ENCODE data around the gene TAX1BP3.
A peak's percentile ranks its signal among the peaks of the same experiment; 100 is the strongest.

The TAX1BP3 gene, protein sequence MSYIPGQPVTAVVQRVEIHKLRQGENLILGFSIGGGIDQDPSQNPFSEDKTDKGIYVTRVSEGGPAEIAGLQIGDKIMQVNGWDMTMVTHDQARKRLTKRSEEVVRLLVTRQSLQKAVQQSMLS
- long read RNA-seq, transcript TAX1BP3-201 (4 exons, 1,377 nt), result major isoform, 19 of 19 reads
- long read RNA-seq, partial matches to known transcripts, result 0 of 19 reads
- long read RNA-seq, other reads (novel, unspliced or antisense), result 0 of 19 reads

DNA sequence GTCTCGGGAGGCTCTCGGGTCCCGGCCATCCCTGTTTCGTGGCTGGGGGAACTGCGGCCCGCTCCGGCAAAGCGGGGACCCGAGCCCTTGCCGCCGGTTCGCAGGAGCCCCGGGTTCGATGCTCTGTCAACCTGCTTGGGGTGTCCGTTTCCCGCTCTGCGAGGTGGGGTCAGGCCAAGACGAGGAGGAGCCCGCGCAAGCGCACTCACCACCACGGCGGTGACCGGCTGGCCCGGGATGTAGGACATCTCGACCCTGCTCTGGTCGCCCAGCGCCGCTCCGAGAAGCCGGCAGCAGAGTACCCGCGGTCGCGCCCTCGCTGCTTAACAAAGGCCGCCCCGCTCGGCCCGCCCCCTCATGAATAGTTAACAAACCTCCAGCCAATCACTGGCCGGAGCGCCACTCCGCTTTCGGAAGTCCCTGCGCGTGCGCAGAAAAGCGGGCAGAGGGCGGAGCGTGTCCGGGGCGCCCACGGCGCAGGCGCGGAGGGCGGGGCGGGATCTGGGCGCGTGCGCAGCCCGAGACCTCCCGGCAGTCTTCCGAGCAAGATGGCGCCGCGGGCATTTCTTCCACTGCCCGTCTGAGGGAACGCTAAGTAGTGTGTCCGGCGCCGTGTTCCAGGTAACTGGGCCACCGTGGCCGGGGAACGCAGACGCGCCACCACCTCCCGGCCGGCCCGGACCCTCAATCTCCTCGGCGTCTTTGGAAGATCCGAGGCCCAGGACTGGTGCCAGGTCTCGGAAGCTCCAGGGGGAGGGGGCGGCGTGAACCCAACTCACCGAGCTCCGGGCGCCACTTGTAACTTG lies at the start of gene TAX1BP3, which contains the start of gene EMC6:
TSS of gene TAX1BP3 (minus strand) at position 300 of the 806 bp plus-strand sequence. CDS start at position 248, 52 bp downstream.
TSS of gene EMC6 (plus strand) at position 534 of the 806 bp plus-strand sequence. CDS start 335 bp downstream, outside the sequence.
- H3K4me3 ChIP-seq (replicated peaks; ENCODE audit: insufficient read depth, low read length), result peak within 1 kb of the TSS; percentile 90
- peak; percentile 60 to 89 for DNase-seq (ENCODE audit: low read depth in 1 of 2, low spot score in 1 of 2)
- TF ChIP-seq GABPA (IDR thresholded peaks at IDR 0.05; ENCODE audit: low read depth) (no peak), POLR2AphosphoS5 (IDR thresholded peaks at IDR 0.05; ENCODE audit: low read depth) (peak; percentile 32; the same call in 1 of the 2 replicates), SPI1 (IDR thresholded peaks at IDR 0.05; ENCODE audit: borderline replicate concordance, low read depth) (no peak)
- TF ChIP-seq, protein P1, sequence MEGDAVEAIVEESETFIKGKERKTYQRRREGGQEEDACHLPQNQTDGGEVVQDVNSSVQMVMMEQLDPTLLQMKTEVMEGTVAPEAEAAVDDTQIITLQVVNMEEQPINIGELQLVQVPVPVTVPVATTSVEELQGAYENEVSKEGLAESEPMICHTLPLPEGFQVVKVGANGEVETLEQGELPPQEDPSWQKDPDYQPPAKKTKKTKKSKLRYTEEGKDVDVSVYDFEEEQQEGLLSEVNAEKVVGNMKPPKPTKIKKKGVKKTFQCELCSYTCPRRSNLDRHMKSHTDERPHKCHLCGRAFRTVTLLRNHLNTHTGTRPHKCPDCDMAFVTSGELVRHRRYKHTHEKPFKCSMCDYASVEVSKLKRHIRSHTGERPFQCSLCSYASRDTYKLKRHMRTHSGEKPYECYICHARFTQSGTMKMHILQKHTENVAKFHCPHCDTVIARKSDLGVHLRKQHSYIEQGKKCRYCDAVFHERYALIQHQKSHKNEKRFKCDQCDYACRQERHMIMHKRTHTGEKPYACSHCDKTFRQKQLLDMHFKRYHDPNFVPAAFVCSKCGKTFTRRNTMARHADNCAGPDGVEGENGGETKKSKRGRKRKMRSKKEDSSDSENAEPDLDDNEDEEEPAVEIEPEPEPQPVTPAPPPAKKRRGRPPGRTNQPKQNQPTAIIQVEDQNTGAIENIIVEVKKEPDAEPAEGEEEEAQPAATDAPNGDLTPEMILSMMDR (IDR thresholded peaks at IDR 0.05; ENCODE audit: insufficient read depth, low read length), result no peak
- TF ChIP-seq, protein P2, sequence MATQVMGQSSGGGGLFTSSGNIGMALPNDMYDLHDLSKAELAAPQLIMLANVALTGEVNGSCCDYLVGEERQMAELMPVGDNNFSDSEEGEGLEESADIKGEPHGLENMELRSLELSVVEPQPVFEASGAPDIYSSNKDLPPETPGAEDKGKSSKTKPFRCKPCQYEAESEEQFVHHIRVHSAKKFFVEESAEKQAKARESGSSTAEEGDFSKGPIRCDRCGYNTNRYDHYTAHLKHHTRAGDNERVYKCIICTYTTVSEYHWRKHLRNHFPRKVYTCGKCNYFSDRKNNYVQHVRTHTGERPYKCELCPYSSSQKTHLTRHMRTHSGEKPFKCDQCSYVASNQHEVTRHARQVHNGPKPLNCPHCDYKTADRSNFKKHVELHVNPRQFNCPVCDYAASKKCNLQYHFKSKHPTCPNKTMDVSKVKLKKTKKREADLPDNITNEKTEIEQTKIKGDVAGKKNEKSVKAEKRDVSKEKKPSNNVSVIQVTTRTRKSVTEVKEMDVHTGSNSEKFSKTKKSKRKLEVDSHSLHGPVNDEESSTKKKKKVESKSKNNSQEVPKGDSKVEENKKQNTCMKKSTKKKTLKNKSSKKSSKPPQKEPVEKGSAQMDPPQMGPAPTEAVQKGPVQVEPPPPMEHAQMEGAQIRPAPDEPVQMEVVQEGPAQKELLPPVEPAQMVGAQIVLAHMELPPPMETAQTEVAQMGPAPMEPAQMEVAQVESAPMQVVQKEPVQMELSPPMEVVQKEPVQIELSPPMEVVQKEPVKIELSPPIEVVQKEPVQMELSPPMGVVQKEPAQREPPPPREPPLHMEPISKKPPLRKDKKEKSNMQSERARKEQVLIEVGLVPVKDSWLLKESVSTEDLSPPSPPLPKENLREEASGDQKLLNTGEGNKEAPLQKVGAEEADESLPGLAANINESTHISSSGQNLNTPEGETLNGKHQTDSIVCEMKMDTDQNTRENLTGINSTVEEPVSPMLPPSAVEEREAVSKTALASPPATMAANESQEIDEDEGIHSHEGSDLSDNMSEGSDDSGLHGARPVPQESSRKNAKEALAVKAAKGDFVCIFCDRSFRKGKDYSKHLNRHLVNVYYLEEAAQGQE (IDR thresholded peaks at IDR 0.05; ENCODE audit: insufficient replicate concordance, low read depth), result peak; percentile 40
- no peaks in the 10 kb centered on the region for H3K27me3 ChIP-seq (ENCODE audit: insufficient read depth, poor library complexity, severe bottlenecking)
- H3K27ac ChIP-seq (replicated peaks), result peak within 1 kb of the TSS; percentile 85

DNA sequence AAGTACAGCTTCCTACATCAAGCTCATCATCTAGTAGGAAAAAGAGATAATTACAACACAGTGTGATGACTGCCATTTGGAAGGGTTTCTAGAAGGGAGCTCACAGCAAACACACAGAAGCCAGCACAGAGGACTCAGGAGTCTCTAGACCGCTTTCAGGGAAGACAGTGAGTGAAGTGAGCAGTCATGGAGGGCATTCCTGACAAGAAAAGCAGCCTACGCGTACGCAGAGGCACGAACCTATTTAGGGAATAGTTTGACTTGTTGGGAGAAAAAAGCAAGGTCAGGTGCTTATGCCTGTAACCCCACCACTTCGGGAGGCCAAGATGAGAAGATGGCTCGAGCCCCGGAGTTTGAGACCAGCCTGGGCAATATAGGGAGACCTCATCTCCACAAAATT lies 46.9 kb upstream of the TAX1BP3 start:
- Histone ChIP-seq H3K27me3 (ENCODE audit: insufficient read depth, poor library complexity, severe bottlenecking) (no peaks in the 10 kb centered on the region), H3K27ac (replicated peaks) (no peak overlapping the region), H3K4me3 (replicated peaks; ENCODE audit: insufficient read depth, low read length) (no peak overlapping the region)
- DNase-seq (ENCODE audit: low read depth in 1 of 2, low spot score in 1 of 2), result no peak
- TF ChIP-seq GABPA (IDR thresholded peaks at IDR 0.05; ENCODE audit: low read depth) (no peak), POLR2AphosphoS5 (IDR thresholded peaks at IDR 0.05; ENCODE audit: low read depth) (no peak), SPI1 (IDR thresholded peaks at IDR 0.05; ENCODE audit: borderline replicate concordance, low read depth) (no peak)
- TF ChIP-seq, protein P1 (IDR thresholded peaks at IDR 0.05; ENCODE audit: insufficient read depth, low read length), result no peak
- TF ChIP-seq, protein P2 (IDR thresholded peaks at IDR 0.05; ENCODE audit: insufficient replicate concordance, low read depth), result no peak

DNA sequence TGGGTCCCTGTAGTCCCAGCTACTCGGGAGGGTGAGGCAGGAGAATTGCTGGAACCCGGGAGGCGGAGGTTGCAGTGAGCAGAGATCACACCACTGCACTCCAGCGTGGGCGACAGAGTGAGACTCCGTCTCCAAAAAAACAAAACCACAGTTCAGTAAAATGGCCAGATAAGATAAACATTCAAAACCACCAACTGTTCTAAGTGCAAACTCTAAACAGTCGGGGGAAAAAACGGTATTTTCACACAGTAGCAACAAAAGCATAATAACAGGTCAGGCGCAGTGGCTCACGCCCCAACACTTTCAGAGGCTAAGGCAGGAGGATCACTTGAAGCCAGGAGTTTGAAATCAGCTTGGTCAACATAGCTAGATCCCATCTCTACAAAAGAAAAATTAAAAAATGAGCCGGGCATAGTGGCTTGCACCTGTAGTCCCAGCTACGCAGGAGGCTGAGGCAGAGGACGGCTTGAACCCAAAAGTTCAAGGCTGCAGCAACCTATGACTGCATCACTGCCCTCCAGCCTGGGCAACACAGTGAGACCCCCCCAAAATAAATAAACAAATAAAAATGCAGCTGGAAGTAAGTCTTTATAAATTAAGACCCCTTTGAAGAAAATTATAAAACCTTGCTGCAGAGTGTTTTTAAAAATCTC lies 44.6 kb upstream of the TAX1BP3 start:
- no peaks in the 10 kb centered on the region for H3K27me3 ChIP-seq (ENCODE audit: insufficient read depth, poor library complexity, severe bottlenecking)
- TF ChIP-seq SPI1 (IDR thresholded peaks at IDR 0.05; ENCODE audit: borderline replicate concordance, low read depth), result no peak
- TF ChIP-seq POLR2AphosphoS5 (IDR thresholded peaks at IDR 0.05; ENCODE audit: low read depth), result no peak
- TF ChIP-seq, protein P1 (IDR thresholded peaks at IDR 0.05; ENCODE audit: insufficient read depth, low read length), result no peak
- no peak for TF ChIP-seq GABPA (IDR thresholded peaks at IDR 0.05; ENCODE audit: low read depth)
- TF ChIP-seq, protein P2 (IDR thresholded peaks at IDR 0.05; ENCODE audit: insufficient replicate concordance, low read depth), result no peak
- no peak overlapping the region for H3K4me3 ChIP-seq (replicated peaks; ENCODE audit: insufficient read depth, low read length)
- H3K27ac ChIP-seq (replicated peaks), result no peak overlapping the region
- DNase-seq (ENCODE audit: low read depth in 1 of 2, low spot score in 1 of 2), result no peak
